Natural killer cell treated with Interleukin-12 subunit alpha and Interleukin-12 subunit beta and Interleukin-15 and Interleukin-18, amount 100 ng/mL, for 72 hours (primary cell): Measurements from ENCODE around the gene MTNR1A. TPM values are rescaled to one million over a fixed set of nuclear protein-coding genes. Genes with fewer than 3 reads are reported as not detected.

Source experiments
- ATAC-seq, 2 donors: fragments of 150-1000 bp; cut with Tn5 transposase in 1 of 2; sonication (Bioruptor Pico), chemical (Tn5 transposase) in 1 of 2; 2 replicates each; pipeline ENCODE4 v1.10.0; 2021
- DNase-seq: peaks from one replicate; pipeline ENCODE4 v3.0.0; 2022; ENCODE audit warnings: low spot score
- H3K27ac Mint-ChIP-seq, 2 donors: 1 replicate in 1 of 2; 2 replicates in 1 of 2; pipeline ENCODE4 v1.8.0; 2022; ENCODE audit warnings: mixed read lengths in 2 of 2, mild to moderate bottlenecking in 1 of 2, moderate library complexity in 1 of 2
- H3K27me3 Mint-ChIP-seq, 2 donors: 1 replicate in 1 of 2; 2 replicates in 1 of 2; pipeline ENCODE4 v1.8.0; 2022; ENCODE audit warnings: mixed read lengths in 2 of 2
- H3K36me3 Mint-ChIP-seq: one replicate; pipeline ENCODE4 v1.8.0; 2022; ENCODE audit warnings: mixed read lengths
- H3K4me1 Mint-ChIP-seq, 2 donors: 1 replicate in 1 of 2; 2 replicates in 1 of 2; pipeline ENCODE4 v1.8.0; 2022; ENCODE audit warnings: low read depth in 2 of 2, mixed read lengths in 2 of 2, mild to moderate bottlenecking in 1 of 2
- H3K4me3 Mint-ChIP-seq: one replicate; pipeline ENCODE4 v1.8.0; 2022; ENCODE audit warnings: mixed read lengths
- H3K9me3 Mint-ChIP-seq: 2 replicates; pipeline ENCODE4 v1.8.0; 2022; ENCODE audit warnings: mixed read lengths
- total RNA-seq, 2 donors: library from RNA; stranded (reverse); gene quantifications; one replicate each; pipeline ENCODE4 v1.2.3, GENCODE V29; 2022

MTNR1A gene
- total RNA-seq, 2 donors from 2014 or later, result not detected

- Mint-ChIP-seq H3K4me3 (no peak overlapping the region), H3K27ac (no peak overlapping the region), H3K36me3 (no peaks in the 10 kb centered on the region), H3K27me3 (no peaks in the 10 kb centered on the region), H3K9me3 (peaks cover 15% of the 10 kb centered on the region), H3K4me1 (no peaks in the 10 kb centered on the region)
- DNase-seq, result no peak
- no peak for ATAC-seq
Observed at GRCh38 chr4:186499467-186499866, 55.9 kb downstream of the MTNR1A start.

DNA sequence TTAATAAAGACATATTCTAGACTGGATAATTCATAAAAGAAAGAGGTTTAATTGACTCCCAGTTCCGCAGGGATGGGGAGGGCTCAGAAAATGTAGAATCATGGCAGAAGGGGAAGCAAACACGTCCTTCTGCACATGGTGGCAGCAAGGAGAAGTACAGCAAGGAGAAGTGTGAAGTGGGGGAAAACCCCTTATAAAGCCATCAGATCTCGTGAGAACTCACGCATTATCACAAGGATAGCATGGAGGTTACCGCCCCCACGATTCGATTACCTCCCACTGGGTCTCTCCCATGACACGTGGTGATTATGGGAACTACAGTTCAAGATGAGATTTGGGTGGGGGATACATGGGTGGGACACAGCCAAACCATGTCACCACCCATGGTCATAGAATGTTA is 58.3 kb downstream of the MTNR1A start:
- peaks cover 18% of the 10 kb centered on the region for H3K9me3 Mint-ChIP-seq
- H3K4me1 Mint-ChIP-seq, result no peaks in the 10 kb centered on the region
- no peaks in the 10 kb centered on the region for H3K27me3 Mint-ChIP-seq
- H3K36me3 Mint-ChIP-seq, result peaks cover 3% of the 10 kb centered on the region
- H3K4me3 Mint-ChIP-seq, result no peak overlapping the region
- H3K27ac Mint-ChIP-seq, result no peak overlapping the region
- no peak for DNase-seq
- ATAC-seq, result no peak

DNA sequence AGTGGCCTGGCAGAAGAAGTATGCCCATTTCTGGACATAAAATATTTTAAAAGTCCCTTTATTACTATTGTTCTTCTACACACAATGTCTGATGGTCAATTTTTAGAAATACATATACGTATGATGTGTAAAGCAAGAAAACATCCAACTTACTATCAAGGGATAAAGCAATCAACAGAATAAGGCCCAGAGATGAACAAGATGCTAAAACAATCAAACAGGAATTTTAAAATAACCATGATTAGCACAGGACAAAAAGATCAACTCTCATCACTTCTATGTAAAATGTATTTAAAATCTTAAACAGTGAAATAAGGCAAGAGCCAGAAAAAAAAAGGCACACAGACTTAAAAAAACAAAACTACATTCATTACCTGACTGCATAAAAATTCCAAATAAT is 60.9 kb downstream of the MTNR1A start:
- Mint-ChIP-seq H3K27ac (no peak overlapping the region), H3K27me3 (no peaks in the 10 kb centered on the region), H3K9me3 (peaks cover 24% of the 10 kb centered on the region), H3K36me3 (peaks cover 4% of the 10 kb centered on the region), H3K4me1 (no peaks in the 10 kb centered on the region), H3K4me3 (no peak overlapping the region)
- ATAC-seq, result no peak
- DNase-seq, result no peak

GRCh38 chr4:186487726-186488125 is 67.6 kb downstream of the MTNR1A start:
- ATAC-seq (peak in 1 of 2 donors; percentile 28), DNase-seq (no peak)
- peaks cover 4% of the 10 kb centered on the region for H3K36me3 Mint-ChIP-seq
- no peak overlapping the region for H3K4me3 Mint-ChIP-seq
- no peak overlapping the region for H3K27ac Mint-ChIP-seq
- no peaks in the 10 kb centered on the region for H3K4me1 Mint-ChIP-seq
- H3K9me3 Mint-ChIP-seq, result peaks cover 25% of the 10 kb centered on the region
- H3K27me3 Mint-ChIP-seq, result no peaks in the 10 kb centered on the region

- H3K4me3 Mint-ChIP-seq, result no peak overlapping the region
- DNase-seq, result no peak
- no peak for ATAC-seq
- no peak overlapping the region for H3K27ac Mint-ChIP-seq
- H3K4me1 Mint-ChIP-seq, result no peaks in the 10 kb centered on the region
- H3K9me3 Mint-ChIP-seq, result peaks cover 16% of the 10 kb centered on the region
- no peaks in the 10 kb centered on the region for H3K36me3 Mint-ChIP-seq
- no peaks in the 10 kb centered on the region for H3K27me3 Mint-ChIP-seq
Observed at GRCh38 chr4:186486172-186486571, 69.2 kb downstream of the MTNR1A start.

GRCh38 chr4:186485561-186486062 is 69.8 kb downstream of the MTNR1A start:
- Mint-ChIP-seq H3K4me1 (no peaks in the 10 kb centered on the region), H3K9me3 (peaks cover 12% of the 10 kb centered on the region), H3K27me3 (no peaks in the 10 kb centered on the region), H3K27ac (no peak overlapping the region), H3K4me3 (no peak overlapping the region), H3K36me3 (no peaks in the 10 kb centered on the region)
- DNase-seq (no peak), ATAC-seq (no peak)

- Mint-ChIP-seq H3K4me3 (no peak overlapping the region), H3K4me1 (no peaks in the 10 kb centered on the region), H3K27ac (no peak overlapping the region), H3K9me3 (peaks cover 7% of the 10 kb centered on the region), H3K36me3 (no peaks in the 10 kb centered on the region), H3K27me3 (no peaks in the 10 kb centered on the region)
- DNase-seq (no peak), ATAC-seq (no peak)
Observed at GRCh38 chr4:186485150-186485549, 70.2 kb downstream of the MTNR1A start.

DNA sequence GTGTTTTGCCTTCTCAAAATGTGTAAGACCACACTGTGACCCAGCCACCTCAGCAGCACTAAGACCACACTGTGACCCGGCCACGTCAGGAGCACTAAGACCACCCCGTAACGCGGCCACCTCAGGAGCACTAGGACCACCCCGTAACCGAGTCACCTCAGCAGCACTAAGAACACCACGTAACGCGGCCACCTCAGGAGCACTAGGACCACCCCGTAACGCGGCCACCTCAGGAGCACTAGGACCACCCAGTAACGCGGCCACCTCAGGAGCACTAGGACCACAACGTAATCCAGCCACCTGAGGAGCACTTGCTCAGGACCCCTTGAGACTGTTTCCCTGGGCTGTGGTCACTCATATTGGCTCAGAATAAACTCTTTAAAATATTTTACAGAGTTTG is 71.7 kb downstream of the MTNR1A start:
- no peak overlapping the region for H3K27ac Mint-ChIP-seq
- DNase-seq (no peak), ATAC-seq (no peak)
- no peak overlapping the region for H3K4me3 Mint-ChIP-seq
- no peaks in the 10 kb centered on the region for H3K4me1 Mint-ChIP-seq
- H3K9me3 Mint-ChIP-seq, result peaks cover 7% of the 10 kb centered on the region
- no peaks in the 10 kb centered on the region for H3K27me3 Mint-ChIP-seq
- H3K36me3 Mint-ChIP-seq, result no peaks in the 10 kb centered on the region

Other genes starting within 250 kb of the MTNR1A start
- not detected for gene FAT1, start 168.3 kb upstream of the MTNR1A start, total RNA-seq